GM13976 (cell line): ENCODE data around the gene UBXN6.

Experiments used
- DNase-seq: peaks from one replicate; pipeline ENCODE4 v3.0.0; 2012; ENCODE audit warnings: low spot score
- CTCF ChIP-seq: IDR thresholded peaks from 2 replicates; pipeline ENCODE4 v1.5.1; 2012; ENCODE audit warnings: borderline replicate concordance, mild to moderate bottlenecking; ENCODE audit not compliant: insufficient read depth; ENCODE audit errors: extremely low read depth, missing control alignments, control extremely low read depth
- in situ Hi-C: fragments of 300-500 bp; cut with MboI; formaldehyde crosslinking; loops from one replicate; pipeline ENCODE4 v1.12.0; 2022; ENCODE audit warnings: low sequenced_read_pairs, mixed read lengths, inconsistent platforms; ENCODE audit not compliant: unreplicated experiment

The UBXN6 gene

GRCh38 chr19:4483385-4483784 is 25.8 kb upstream of the UBXN6 start:
- in situ Hi-C loops = no loop called here
- TF ChIP-seq CTCF = no peak
- DNase-seq = no peak

- in situ Hi-C loops = no loop called here
- no peak for TF ChIP-seq CTCF
- DNase-seq = no peak
These were observed 25.2 kb upstream of the UBXN6 start for GRCh38 chr19:4482721-4483364.

- TF ChIP-seq CTCF = no peak
These were observed 19.6 kb upstream of the UBXN6 start for GRCh38 chr19:4477034-4477801.

GRCh38 chr19:4474514-4475022 is 17.0 kb upstream of the UBXN6 start:
- no peak for TF ChIP-seq CTCF

More at GRCh38 chr19:4477034-4477801, 19.6 kb upstream of the UBXN6 start:
- no peak for DNase-seq
- in situ Hi-C loops = no loop called here

GRCh38 chr19:4473763-4474513 is 16.3 kb upstream of the UBXN6 start:
- DNase-seq = no peak
- in situ Hi-C loops = no loop called here
- no peak for TF ChIP-seq CTCF

More at GRCh38 chr19:4474514-4475022, 17.0 kb upstream of the UBXN6 start:
- in situ Hi-C loops = no loop called here
- DNase-seq = peak; percentile 90

- in situ Hi-C loops = no loop called here
- DNase-seq = no peak
- TF ChIP-seq CTCF = no peak
These were observed 15.6 kb upstream of the UBXN6 start for GRCh38 chr19:4473011-4473762.
